ENCODE results near the gene IL36G. TPM values are rescaled to one million over a fixed set of nuclear protein-coding genes. Genes with fewer than 3 reads are reported as not detected.

Gene IL36G
- total and polyA plus RNA-seq, 2 of the 13 experiments (the other 11 are each of a cell fraction or from before 2014, with no cell fraction given): not detected

DNA sequence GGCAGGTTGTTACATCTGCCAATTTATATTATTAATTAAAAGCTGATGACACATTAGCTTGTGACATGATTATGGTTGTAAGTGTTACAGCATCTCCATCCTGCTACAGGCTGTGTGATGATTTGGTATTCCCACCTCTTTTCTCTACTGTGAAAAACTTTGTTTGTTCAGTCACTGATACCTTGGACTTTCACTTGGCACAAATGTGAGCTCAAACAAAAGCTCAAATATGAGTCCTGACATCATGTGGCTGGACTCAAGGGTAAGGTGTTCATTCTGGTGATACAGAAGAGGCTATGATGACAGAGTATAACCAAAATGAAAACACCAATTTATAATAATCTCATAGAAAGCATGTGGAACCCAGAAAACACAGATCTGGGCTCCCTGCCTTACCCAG, 16.0 kb downstream of the IL36G start (continued):
- TF ChIP-seq, protein P1, sequence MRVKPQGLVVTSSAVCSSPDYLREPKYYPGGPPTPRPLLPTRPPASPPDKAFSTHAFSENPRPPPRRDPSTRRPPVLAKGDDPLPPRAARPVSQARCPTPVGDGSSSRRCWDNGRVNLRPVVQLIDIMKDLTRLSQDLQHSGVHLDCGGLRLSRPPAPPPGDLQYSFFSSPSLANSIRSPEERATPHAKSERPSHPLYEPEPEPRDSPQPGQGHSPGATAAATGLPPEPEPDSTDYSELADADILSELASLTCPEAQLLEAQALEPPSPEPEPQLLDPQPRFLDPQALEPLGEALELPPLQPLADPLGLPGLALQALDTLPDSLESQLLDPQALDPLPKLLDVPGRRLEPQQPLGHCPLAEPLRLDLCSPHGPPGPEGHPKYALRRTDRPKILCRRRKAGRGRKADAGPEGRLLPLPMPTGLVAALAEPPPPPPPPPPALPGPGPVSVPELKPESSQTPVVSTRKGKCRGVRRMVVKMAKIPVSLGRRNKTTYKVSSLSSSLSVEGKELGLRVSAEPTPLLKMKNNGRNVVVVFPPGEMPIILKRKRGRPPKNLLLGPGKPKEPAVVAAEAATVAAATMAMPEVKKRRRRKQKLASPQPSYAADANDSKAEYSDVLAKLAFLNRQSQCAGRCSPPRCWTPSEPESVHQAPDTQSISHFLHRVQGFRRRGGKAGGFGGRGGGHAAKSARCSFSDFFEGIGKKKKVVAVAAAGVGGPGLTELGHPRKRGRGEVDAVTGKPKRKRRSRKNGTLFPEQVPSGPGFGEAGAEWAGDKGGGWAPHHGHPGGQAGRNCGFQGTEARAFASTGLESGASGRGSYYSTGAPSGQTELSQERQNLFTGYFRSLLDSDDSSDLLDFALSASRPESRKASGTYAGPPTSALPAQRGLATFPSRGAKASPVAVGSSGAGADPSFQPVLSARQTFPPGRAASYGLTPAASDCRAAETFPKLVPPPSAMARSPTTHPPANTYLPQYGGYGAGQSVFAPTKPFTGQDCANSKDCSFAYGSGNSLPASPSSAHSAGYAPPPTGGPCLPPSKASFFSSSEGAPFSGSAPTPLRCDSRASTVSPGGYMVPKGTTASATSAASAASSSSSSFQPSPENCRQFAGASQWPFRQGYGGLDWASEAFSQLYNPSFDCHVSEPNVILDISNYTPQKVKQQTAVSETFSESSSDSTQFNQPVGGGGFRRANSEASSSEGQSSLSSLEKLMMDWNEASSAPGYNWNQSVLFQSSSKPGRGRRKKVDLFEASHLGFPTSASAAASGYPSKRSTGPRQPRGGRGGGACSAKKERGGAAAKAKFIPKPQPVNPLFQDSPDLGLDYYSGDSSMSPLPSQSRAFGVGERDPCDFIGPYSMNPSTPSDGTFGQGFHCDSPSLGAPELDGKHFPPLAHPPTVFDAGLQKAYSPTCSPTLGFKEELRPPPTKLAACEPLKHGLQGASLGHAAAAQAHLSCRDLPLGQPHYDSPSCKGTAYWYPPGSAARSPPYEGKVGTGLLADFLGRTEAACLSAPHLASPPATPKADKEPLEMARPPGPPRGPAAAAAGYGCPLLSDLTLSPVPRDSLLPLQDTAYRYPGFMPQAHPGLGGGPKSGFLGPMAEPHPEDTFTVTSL (CRISPR knock-in tag; IDR thresholded peaks at IDR 0.05; ENCODE audit: borderline replicate concordance): peak; percentile 54; the same call in 1 of the 2 replicates
- peak; percentile 37; the same call in 1 of the 2 replicates for TF ChIP-seq FOXA3 (CRISPR knock-in tag; IDR thresholded peaks at IDR 0.05)
- TF ChIP-seq SOX5 (CRISPR knock-in tag; IDR thresholded peaks at IDR 0.05; ENCODE audit: borderline replicate concordance): peak; percentile 44; the same call in 1 of the 2 replicates
- peak; percentile 95 for TF ChIP-seq ZBTB21 (CRISPR knock-in tag; IDR thresholded peaks at IDR 0.05)
- no peak for TF ChIP-seq EZH2 (conservative IDR thresholded peaks at IDR 0.05; ENCODE audit: low read depth, low read length)
- TF ChIP-seq ZNF180 (CRISPR knock-in tag; IDR thresholded peaks at IDR 0.05; ENCODE audit: borderline replicate concordance, low read depth): no peak
- TF ChIP-seq FOXM1 (CRISPR knock-in tag; IDR thresholded peaks at IDR 0.05): no peak
- peak; percentile 78; the same call in 1 of the 2 replicates for TF ChIP-seq SIX1 (CRISPR knock-in tag; IDR thresholded peaks at IDR 0.05; ENCODE audit: borderline replicate concordance)
- TF ChIP-seq CREB1 (IDR thresholded peaks at IDR 0.05): peak; percentile 70
- TF ChIP-seq CREB1 (CRISPR knock-in tag; IDR thresholded peaks at IDR 0.05): no peak
- TF ChIP-seq TBX2 (CRISPR knock-in tag; IDR thresholded peaks at IDR 0.05; ENCODE audit: borderline replicate concordance): 0 out of 2 replicates have a peak, but pooled peaks have one; percentile 16
- TF ChIP-seq CCDC6 (CRISPR knock-in tag; IDR thresholded peaks at IDR 0.05): no peak
- TF ChIP-seq HNRNPUL1 (IDR thresholded peaks at IDR 0.05; ENCODE audit: low read depth, low read length): no peak
- TF ChIP-seq ZNF331 (CRISPR knock-in tag; IDR thresholded peaks at IDR 0.05): peak; percentile 26; the same call in 1 of the 2 replicates
- no peak for TF ChIP-seq ZNF562 (CRISPR knock-in tag; IDR thresholded peaks at IDR 0.05; ENCODE audit: borderline replicate concordance)
- TF ChIP-seq ZNF589 (CRISPR knock-in tag; conservative IDR thresholded peaks at IDR 0.05): no peak
- TF ChIP-seq ZNF264 (CRISPR knock-in tag; IDR thresholded peaks at IDR 0.05): peak; percentile 49; the same call in 1 of the 2 replicates
- TF ChIP-seq, protein P2, sequence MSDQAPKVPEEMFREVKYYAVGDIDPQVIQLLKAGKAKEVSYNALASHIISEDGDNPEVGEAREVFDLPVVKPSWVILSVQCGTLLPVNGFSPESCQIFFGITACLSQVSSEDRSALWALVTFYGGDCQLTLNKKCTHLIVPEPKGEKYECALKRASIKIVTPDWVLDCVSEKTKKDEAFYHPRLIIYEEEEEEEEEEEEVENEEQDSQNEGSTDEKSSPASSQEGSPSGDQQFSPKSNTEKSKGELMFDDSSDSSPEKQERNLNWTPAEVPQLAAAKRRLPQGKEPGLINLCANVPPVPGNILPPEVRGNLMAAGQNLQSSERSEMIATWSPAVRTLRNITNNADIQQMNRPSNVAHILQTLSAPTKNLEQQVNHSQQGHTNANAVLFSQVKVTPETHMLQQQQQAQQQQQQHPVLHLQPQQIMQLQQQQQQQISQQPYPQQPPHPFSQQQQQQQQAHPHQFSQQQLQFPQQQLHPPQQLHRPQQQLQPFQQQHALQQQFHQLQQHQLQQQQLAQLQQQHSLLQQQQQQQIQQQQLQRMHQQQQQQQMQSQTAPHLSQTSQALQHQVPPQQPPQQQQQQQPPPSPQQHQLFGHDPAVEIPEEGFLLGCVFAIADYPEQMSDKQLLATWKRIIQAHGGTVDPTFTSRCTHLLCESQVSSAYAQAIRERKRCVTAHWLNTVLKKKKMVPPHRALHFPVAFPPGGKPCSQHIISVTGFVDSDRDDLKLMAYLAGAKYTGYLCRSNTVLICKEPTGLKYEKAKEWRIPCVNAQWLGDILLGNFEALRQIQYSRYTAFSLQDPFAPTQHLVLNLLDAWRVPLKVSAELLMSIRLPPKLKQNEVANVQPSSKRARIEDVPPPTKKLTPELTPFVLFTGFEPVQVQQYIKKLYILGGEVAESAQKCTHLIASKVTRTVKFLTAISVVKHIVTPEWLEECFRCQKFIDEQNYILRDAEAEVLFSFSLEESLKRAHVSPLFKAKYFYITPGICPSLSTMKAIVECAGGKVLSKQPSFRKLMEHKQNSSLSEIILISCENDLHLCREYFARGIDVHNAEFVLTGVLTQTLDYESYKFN (CRISPR knock-in tag; conservative IDR thresholded peaks at IDR 0.05): peak; percentile 32; the same call in 1 of the 2 replicates
- no peak for TF ChIP-seq ZNF891 (CRISPR knock-in tag; IDR thresholded peaks at IDR 0.05)
- no peak for TF ChIP-seq SOX6 (IDR thresholded peaks at IDR 0.05)
- TF ChIP-seq SOX6 (CRISPR knock-in tag; IDR thresholded peaks at IDR 0.05): peak; percentile 49; the same call in 1 of the 2 replicates

Measured in HepG2 (cell line).